ENCODE data around the gene VPS50. TPM values are rescaled to one million over a fixed set of nuclear protein-coding genes. Genes with fewer than 3 reads are reported as not detected.

Gene VPS50
- total and polyA plus RNA-seq, 5 donors from 2014 or later = 10.2 to 41.2 (median 11.0) TPM

Other genes starting within 250 kb of the VPS50 start
- gene SAMD9, start 114.4 kb upstream of the VPS50 start, total RNA-seq = 42.4 TPM
- 10 to 100 TPM; 27.6 to 34.4 (median 29.0) TPM for gene SAMD9, start 114.4 kb upstream of the VPS50 start, polyA plus RNA-seq
- gene SAMD9L, start 84.0 kb upstream of the VPS50 start, total RNA-seq = 46.3 TPM
- 10 to 100 TPM; 29.8 to 53.5 (median 43.3) TPM for gene SAMD9L, start 84.0 kb upstream of the VPS50 start, polyA plus RNA-seq
- gene HEPACAM2, start 5.9 kb upstream of the VPS50 start, total RNA-seq = not detected
- gene HEPACAM2, start 5.9 kb upstream of the VPS50 start, polyA plus RNA-seq = not detected